Activated naive CD8-positive, alpha-beta T cell treated with anti-CD3 and anti-CD28 coated beads, Interleukin-2, amount 50 U/mL, for 24 hours (primary cell): ENCODE data around the gene RACGAP1.
"Not testable (repeated sequence)": the region's sequence is repeated elsewhere in the genome, so short reads cannot be mapped to it uniquely, and the experiment has no call there.

Experiments used
- ATAC-seq: fragments of 150-1000 bp; cut with Tn5 transposase; one replicate; pipeline ENCODE4 v1.10.0; 2021
- DNase-seq: peaks from one replicate; pipeline ENCODE4 v3.0.0; 2021
- H3K27ac Mint-ChIP-seq: one replicate; pipeline ENCODE4 v1.8.0; 2021; ENCODE audit warnings: mild to moderate bottlenecking, mixed read lengths
- H3K27me3 Mint-ChIP-seq: one replicate; pipeline ENCODE4 v1.8.0; 2021; ENCODE audit warnings: mixed read lengths
- H3K36me3 Mint-ChIP-seq: one replicate; pipeline ENCODE4 v1.8.0; 2021; ENCODE audit warnings: low read depth, mixed read lengths
- H3K4me1 Mint-ChIP-seq: one replicate; pipeline ENCODE4 v1.8.0; 2021; ENCODE audit warnings: mixed read lengths
- H3K4me3 Mint-ChIP-seq: one replicate; pipeline ENCODE4 v1.8.0; 2021; ENCODE audit warnings: mild to moderate bottlenecking, moderate library complexity, mixed read lengths
- H3K9me3 Mint-ChIP-seq: one replicate; pipeline ENCODE4 v1.8.0; 2021; ENCODE audit warnings: mixed read lengths

RACGAP1 gene

DNA sequence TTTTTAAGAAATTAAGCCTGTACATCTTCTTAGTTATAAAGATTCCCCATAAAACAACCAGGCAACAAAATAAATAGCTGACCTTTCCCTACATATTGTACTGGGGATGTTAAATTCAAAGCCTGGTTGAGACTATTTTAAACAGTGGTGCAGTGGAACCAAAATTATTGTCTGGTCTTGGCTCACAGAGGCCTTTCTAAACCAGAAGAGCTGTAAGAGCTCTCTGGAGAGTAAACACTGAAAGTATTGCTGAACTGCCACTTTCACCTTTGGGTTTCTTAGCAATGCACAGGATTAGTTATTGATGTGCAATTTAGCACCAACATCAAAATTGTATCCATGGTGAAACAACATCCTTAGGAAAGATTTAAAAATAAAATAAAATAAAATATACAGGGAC, 20.6 kb downstream of the RACGAP1 start:
- Mint-ChIP-seq H3K36me3 (peaks cover 47% of the 10 kb centered on the region), H3K27ac (no peak overlapping the region), H3K4me3 (no peak overlapping the region), H3K9me3 (no peaks in the 10 kb centered on the region), H3K4me1 (peaks cover 9% of the 10 kb centered on the region), H3K27me3 (no peaks in the 10 kb centered on the region)
- DNase-seq (no peak), ATAC-seq (no peak)

- ATAC-seq (no peak), DNase-seq (no peak)
- Mint-ChIP-seq H3K9me3 (no peaks in the 10 kb centered on the region), H3K27me3 (no peaks in the 10 kb centered on the region), H3K4me1 (peaks cover 9% of the 10 kb centered on the region), H3K27ac (no peak overlapping the region), H3K4me3 (no peak overlapping the region), H3K36me3 (peaks cover 53% of the 10 kb centered on the region)
These were observed 21.7 kb downstream of the RACGAP1 start for GRCh38 chr12:50003595-50003994.

- H3K9me3 Mint-ChIP-seq: no peaks in the 10 kb centered on the region
- DNase-seq: no peak
- H3K4me3 Mint-ChIP-seq: no peak overlapping the region
- no peaks in the 10 kb centered on the region for H3K27me3 Mint-ChIP-seq
- ATAC-seq: no peak
- H3K4me1 Mint-ChIP-seq: no peaks in the 10 kb centered on the region
- H3K36me3 Mint-ChIP-seq: peaks cover 67% of the 10 kb centered on the region
- H3K27ac Mint-ChIP-seq: no peak overlapping the region
These were observed 26.8 kb downstream of the RACGAP1 start for GRCh38 chr12:49998453-49998852.

- H3K27me3 Mint-ChIP-seq: no peaks in the 10 kb centered on the region
- H3K4me3 Mint-ChIP-seq: no peak overlapping the region
- peaks cover 12% of the 10 kb centered on the region for H3K4me1 Mint-ChIP-seq
- H3K9me3 Mint-ChIP-seq: no peaks in the 10 kb centered on the region
- DNase-seq (no peak), ATAC-seq (no peak)
- H3K27ac Mint-ChIP-seq: no peak overlapping the region
- H3K36me3 Mint-ChIP-seq: peaks cover 63% of the 10 kb centered on the region
These were observed 35.0 kb downstream of the RACGAP1 start for GRCh38 chr12:49990273-49990672.

- peaks cover 12% of the 10 kb centered on the region for H3K4me1 Mint-ChIP-seq
- not testable (repeated sequence) for H3K4me3 Mint-ChIP-seq, H3K9me3 Mint-ChIP-seq, H3K27me3 Mint-ChIP-seq, ATAC-seq, DNase-seq, H3K27ac Mint-ChIP-seq
- H3K36me3 Mint-ChIP-seq: peaks cover 57% of the 10 kb centered on the region
These were observed 35.9 kb downstream of the RACGAP1 start for GRCh38 chr12:49989400-49989799.

- peaks cover 46% of the 10 kb centered on the region for H3K36me3 Mint-ChIP-seq
- H3K4me1 Mint-ChIP-seq: peaks cover 12% of the 10 kb centered on the region
- H3K27ac Mint-ChIP-seq: no peak overlapping the region
- H3K27me3 Mint-ChIP-seq: no peaks in the 10 kb centered on the region
- ATAC-seq (no peak), DNase-seq (no peak)
- no peak overlapping the region for H3K4me3 Mint-ChIP-seq
- H3K9me3 Mint-ChIP-seq: no peaks in the 10 kb centered on the region
These were observed 37.5 kb downstream of the RACGAP1 start for GRCh38 chr12:49987625-49988303.

GRCh38 chr12:49986476-49986875, 38.8 kb downstream of the RACGAP1 start:
- not testable (repeated sequence) for H3K27me3 Mint-ChIP-seq, H3K4me3 Mint-ChIP-seq, H3K9me3 Mint-ChIP-seq, DNase-seq, ATAC-seq, H3K27ac Mint-ChIP-seq
- H3K36me3 Mint-ChIP-seq: peaks cover 33% of the 10 kb centered on the region
- H3K4me1 Mint-ChIP-seq: peaks cover 12% of the 10 kb centered on the region

- H3K27me3 Mint-ChIP-seq: no peaks in the 10 kb centered on the region
- DNase-seq (no peak), ATAC-seq (peak; percentile 90)
- H3K9me3 Mint-ChIP-seq: no peaks in the 10 kb centered on the region
- H3K4me1 Mint-ChIP-seq: peaks cover 12% of the 10 kb centered on the region
- peaks cover 32% of the 10 kb centered on the region for H3K36me3 Mint-ChIP-seq
- H3K4me3 Mint-ChIP-seq: no peak overlapping the region
- no peak overlapping the region for H3K27ac Mint-ChIP-seq
These were observed 39.3 kb downstream of the RACGAP1 start for GRCh38 chr12:49985981-49986380.

GRCh38 chr12:49984476-49985359, 40.6 kb downstream of the RACGAP1 start:
- DNase-seq (no peak), ATAC-seq (no peak)
- H3K4me3 Mint-ChIP-seq: no peak overlapping the region

DNA sequence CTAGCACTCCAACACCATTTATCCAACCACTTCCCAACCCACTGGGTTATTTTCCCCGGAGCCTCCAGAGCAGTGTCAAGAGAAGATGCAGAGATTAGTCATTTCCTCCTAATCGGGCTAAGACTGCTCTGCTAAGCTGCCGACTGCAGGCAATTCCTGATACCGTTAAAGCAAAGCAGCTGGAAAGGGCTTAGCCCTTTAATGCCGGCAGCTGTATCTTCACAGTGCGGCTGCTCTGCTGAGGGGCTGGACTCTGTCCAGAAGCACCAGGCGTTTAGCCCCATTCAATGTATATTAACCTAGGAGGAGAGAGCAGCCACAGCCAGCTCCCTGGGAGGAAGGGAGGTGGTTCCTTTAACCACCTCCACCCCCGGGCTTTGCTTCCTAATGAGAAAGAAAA, 41.4 kb downstream of the RACGAP1 start:
- Mint-ChIP-seq H3K27ac (no peak overlapping the region), H3K9me3 (no peaks in the 10 kb centered on the region), H3K36me3 (peaks cover 19% of the 10 kb centered on the region), H3K4me3 (no peak overlapping the region), H3K4me1 (peaks cover 12% of the 10 kb centered on the region), H3K27me3 (no peaks in the 10 kb centered on the region)
- ATAC-seq (no peak), DNase-seq (no peak)

More at GRCh38 chr12:49984476-49985359, 40.6 kb downstream of the RACGAP1 start:
- Mint-ChIP-seq H3K36me3 (peaks cover 22% of the 10 kb centered on the region), H3K27ac (no peak overlapping the region), H3K4me1 (peaks cover 12% of the 10 kb centered on the region), H3K27me3 (no peaks in the 10 kb centered on the region), H3K9me3 (no peaks in the 10 kb centered on the region)

DNA sequence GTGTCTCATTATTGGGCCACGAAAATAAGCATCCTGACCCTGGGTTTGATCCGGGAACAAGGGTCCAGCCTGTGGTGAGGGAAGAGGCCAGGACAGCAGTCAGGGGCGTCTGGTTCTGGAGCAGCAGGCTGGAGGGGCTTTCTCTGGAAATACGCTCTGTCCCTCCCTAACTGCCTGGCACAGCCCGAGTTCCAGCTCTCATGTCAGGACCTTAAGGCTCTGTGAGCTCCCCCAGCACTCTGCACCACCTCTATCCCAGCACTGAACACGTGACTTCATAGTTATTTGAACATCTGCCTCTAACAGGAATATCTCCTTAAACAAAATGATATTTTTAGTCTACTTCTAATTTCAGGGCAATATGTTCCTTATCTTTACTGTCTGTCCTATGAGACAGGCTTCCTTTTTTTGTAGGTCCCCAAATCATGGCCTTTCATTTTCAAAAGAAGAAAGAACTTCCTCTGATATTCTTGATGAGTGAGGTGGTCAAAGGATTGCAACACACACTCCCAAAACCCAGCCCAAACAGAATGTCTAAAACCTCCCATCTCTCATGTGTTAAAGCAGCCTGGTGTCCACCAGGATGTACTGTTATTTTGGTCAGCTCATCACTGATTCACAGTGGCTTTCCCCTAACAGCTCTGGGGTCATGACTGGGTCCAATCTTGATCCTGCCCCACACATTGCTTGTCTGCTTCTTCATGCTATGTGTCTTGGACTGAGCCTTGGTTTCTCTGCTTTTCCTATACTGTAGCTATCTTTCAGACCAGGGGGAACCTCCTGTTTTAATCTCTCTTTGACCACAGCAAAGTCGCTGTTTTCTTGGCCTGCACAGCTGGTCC, 42.8 kb downstream of the RACGAP1 start:
- H3K4me3 Mint-ChIP-seq: no peak overlapping the region

DNA sequence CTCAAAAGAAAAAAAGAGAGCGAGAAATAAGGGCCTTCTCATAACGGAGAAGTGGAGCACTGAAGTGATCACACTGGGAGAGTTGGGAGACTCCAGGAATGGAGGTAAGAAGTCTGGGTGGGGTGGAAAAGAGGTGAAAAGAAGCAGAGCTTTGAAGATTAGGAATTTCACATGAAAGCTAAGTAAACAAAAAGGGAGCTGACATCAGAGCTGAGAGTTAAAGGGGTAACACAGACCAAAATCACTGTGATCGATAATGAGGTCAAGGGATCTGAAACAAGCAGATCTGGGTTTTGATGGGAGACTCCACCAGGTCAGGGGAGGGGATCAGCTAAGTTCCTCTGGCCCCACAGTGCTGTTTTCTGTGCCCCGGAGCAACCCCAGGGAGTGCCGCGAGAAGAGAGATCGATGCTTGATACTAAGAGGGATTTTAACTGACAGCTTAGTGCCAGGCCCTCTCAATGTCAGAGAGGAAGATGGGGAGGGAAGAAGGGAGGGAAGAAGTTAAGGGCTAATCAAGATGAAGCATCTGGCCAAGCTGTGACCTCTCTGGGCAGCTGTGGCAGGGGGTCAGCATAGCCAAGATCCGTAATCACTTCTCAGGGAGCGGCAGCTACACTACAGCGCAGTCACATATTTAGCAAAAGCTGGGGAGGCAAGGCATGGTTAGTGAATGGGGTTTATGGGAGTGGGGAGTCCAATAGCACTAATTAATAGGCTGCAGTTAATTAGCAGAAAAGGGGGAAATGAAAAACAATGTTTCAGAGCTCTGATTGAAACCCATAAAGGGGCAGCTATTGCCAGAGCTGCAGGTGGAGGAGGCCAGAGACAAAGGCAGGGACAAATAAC, 44.6 kb downstream of the RACGAP1 start:
- peaks cover under 1% of the 10 kb centered on the region for H3K4me1 Mint-ChIP-seq
- H3K27me3 Mint-ChIP-seq: no peaks in the 10 kb centered on the region
- no peak overlapping the region for H3K27ac Mint-ChIP-seq
- no peaks in the 10 kb centered on the region for H3K9me3 Mint-ChIP-seq
- no peak for DNase-seq
- no peak overlapping the region for H3K4me3 Mint-ChIP-seq
- H3K36me3 Mint-ChIP-seq: peaks cover 5% of the 10 kb centered on the region
- ATAC-seq: no peak

More for the DNA sequence above, 42.8 kb downstream of the RACGAP1 start:
- H3K9me3 Mint-ChIP-seq: no peaks in the 10 kb centered on the region
- H3K4me1 Mint-ChIP-seq: peaks cover 12% of the 10 kb centered on the region
- DNase-seq (no peak), ATAC-seq (no peak)
- peaks cover 9% of the 10 kb centered on the region for H3K36me3 Mint-ChIP-seq
- no peaks in the 10 kb centered on the region for H3K27me3 Mint-ChIP-seq
- H3K27ac Mint-ChIP-seq: no peak overlapping the region

DNA sequence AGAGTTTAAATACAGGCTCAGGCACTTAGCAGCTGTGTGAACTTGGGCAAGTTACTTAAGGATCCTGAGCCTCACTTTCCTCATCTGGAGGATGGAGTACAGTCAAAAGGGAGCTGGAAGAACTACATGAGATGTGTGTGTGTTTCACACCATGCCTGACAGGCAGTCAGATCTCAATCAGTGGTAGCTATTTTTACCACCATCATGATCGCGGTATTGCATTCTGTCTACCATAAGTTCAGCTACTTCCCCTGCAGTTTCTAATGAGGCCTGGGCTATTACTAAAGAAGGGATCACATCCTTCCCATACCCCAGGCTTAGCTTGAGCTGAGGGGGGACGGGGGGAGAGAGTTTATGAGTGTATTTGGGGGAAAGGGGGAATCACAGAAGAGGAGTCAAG, 45.5 kb downstream of the RACGAP1 start:
- no peak for DNase-seq
- Mint-ChIP-seq H3K4me1 (no peaks in the 10 kb centered on the region), H3K4me3 (no peak overlapping the region), H3K36me3 (no peaks in the 10 kb centered on the region), H3K9me3 (no peaks in the 10 kb centered on the region), H3K27ac (no peak overlapping the region), H3K27me3 (no peaks in the 10 kb centered on the region)
- no peak for ATAC-seq
